ENCODE data around the gene GPX4. TPM values are rescaled to one million over a fixed set of nuclear protein-coding genes. Genes with fewer than 3 reads are reported as not detected.

The GPX4 gene
- total and polyA plus RNA-seq, 2 donors (not counting 3 experiments of a cell fraction or from before 2014, with no cell fraction given): 469 to 1,136 TPM

DNA sequence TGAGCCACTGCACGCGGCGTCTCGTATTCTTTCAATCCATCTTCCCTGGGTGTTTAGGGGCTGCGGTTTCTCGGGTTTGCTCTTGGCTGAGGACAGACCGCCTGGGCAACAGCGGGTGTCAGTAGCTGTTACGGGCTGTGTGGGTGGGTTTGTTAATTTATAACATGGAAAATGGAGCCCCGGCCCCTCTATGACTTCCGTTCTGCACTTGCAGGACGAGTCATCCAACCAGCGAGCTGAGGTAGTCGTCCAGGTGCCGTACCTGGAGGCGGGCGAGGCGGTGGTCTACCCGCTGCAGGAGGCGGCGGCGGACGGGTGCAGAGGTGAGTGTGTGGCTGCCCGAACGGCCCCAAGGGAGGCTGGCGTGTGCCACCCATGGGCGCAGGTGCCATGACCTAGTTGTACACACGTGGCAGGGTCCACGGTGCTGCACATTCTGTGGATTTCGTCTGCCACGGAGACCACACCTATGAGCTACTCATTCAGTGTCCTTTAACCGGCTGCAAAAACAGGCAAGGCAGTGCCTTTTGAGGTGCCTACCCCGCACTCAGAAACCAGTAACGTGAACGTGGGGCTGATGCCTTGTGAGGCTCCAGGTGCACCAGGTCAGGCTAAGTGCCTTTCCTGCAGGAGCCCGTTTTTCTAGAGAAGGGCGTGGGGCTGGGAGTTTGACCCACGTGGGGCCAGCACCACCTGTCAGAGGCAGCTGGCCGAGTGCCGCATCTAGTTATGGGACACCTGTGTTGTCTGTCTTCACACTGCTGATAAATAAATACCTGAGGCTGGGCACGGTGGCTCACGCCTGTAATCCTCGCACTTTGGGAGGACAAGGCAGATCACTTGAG is 19.5 kb upstream of the GPX4 start:
- dilution Hi-C loops (cut with MboI; ENCODE audit: extremely low pct_ligation_motif_present, low sequenced_read_pairs): no loop called here
- H3K9ac ChIP-seq (replicated peaks; ENCODE audit: extremely low read depth, insufficient read depth, low read length): no peak overlapping the region
- H3K27me3 ChIP-seq (ENCODE audit: control insufficient read depth in 2 of 2, insufficient read depth in 2 of 2, low read length in 2 of 2): no peaks in the 10 kb centered on the region
- BruUV-seq (replicated peaks): no TSS peak
- H3K36me3 ChIP-seq (ENCODE audit: control insufficient read depth in 2 of 2, extremely low read depth in 1 of 2, insufficient read depth in 2 of 2, low read length in 2 of 2): peaks cover 9 to 12% of the 10 kb centered on the region in 2 experiments
- no peak overlapping the region for H3K4me2 ChIP-seq (ENCODE audit: insufficient read depth, low read length)
- FAIRE-seq: no peak
- DNase-seq (ENCODE audit: low read depth, low spot score): no peak
- ChIA-PET CTCF (interaction anchor here (1.9 kb wide), 1 partner anchor 29 kb away, joined by 7 read pairs; no protein-coding TSS in a partner anchor), POLR2A (interaction anchor here (0.6 kb wide), 1 partner anchor 382 kb away, joined by 3 read pairs; no protein-coding TSS in a partner anchor)
- no peaks in the 10 kb centered on the region for H3K4me1 ChIP-seq (ENCODE audit: control insufficient read depth, extremely low read depth, insufficient read depth, low read length)
- no peak overlapping the region for H3K27ac ChIP-seq (ENCODE audit: insufficient read depth, low read depth, low read length)
- H3K79me2 ChIP-seq (ENCODE audit: control insufficient read depth, insufficient read depth, low read length): no peaks in the 10 kb centered on the region
- intact Hi-C loops (cut with micrococcal nuclease): no loop called here
- H3K9me1 ChIP-seq (replicated peaks; ENCODE audit: control insufficient read depth, extremely low read depth, insufficient read depth, low read length): no peaks in the 10 kb centered on the region
- H2AFZ ChIP-seq (ENCODE audit: low read depth, low read length): no peak overlapping the region
- TF ChIP-seq EZH2 (IDR thresholded peaks at IDR 0.05; ENCODE audit: borderline replicate concordance, low read depth, low read length, severe bottlenecking): no peak
- TF ChIP-seq JUN (IDR thresholded peaks at IDR 0.05; ENCODE audit: borderline replicate concordance, insufficient read depth, insufficient read length, low read depth): no peak
- TF ChIP-seq CTCF (IDR thresholded peaks at IDR 0.05; ENCODE audit: extremely low read depth in 1 of 2, insufficient read depth in 1 of 2, low read depth in 1 of 2, low read length in 2 of 2): no peak
- no peak for TF ChIP-seq FOS (IDR thresholded peaks at IDR 0.05; ENCODE audit: borderline replicate concordance, insufficient read depth, low read length)
- no peak for TF ChIP-seq MAX (IDR thresholded peaks at IDR 0.05; ENCODE audit: insufficient read depth, insufficient read length)
- TF ChIP-seq GATA2 (IDR thresholded peaks at IDR 0.05; ENCODE audit: insufficient read depth, insufficient read length, low read depth, low read length): no peak
- no peak for TF ChIP-seq MYC (IDR thresholded peaks at IDR 0.05; ENCODE audit: low read depth, low read length)
- no peak for TF ChIP-seq POLR2AphosphoS5 (IDR thresholded peaks at IDR 0.05; ENCODE audit: insufficient read depth, low read depth, low read length)
- no peak overlapping the region for H3K4me3 ChIP-seq (replicated peaks in 1 of 3; ENCODE audit: insufficient read depth in 1 of 3, low read depth in 1 of 3, low read length in 3 of 3)
- H4K20me1 ChIP-seq (replicated peaks; ENCODE audit: control insufficient read depth, extremely low read depth, insufficient read depth, low read length): no peaks in the 10 kb centered on the region
- H3K9me3 ChIP-seq (replicated peaks; ENCODE audit: control insufficient read depth, insufficient read depth, low read length): no peaks in the 10 kb centered on the region

Data from endothelial cell of umbilical vein (primary cell).